AG04449 (cell line): Measurements from ENCODE around the gene KRT33A.

ENCODE experiments used
- CTCF ChIA-PET: fragments of 350-600 bp; formaldehyde crosslinking; extraction: SDS; loops from one replicate; lab custom pipeline; 2021; ENCODE audit warnings: antibody characterized with exemption; lab: Yijun Ruan, JAX
- POLR2A ChIA-PET: fragments of 400-600, 350-600 bp; formaldehyde crosslinking; extraction: SDS; loops from one replicate; lab custom pipeline; 2020; ENCODE audit warnings: antibody characterized with exemption, inconsistent platforms; lab: Yijun Ruan, JAX
- DNase-seq: peaks from one replicate; pipeline ENCODE4 v3.0.0-alpha.2; 2010; ENCODE audit warnings: low read depth, low spot score
- H3K4me3 ChIP-seq: 2 replicates; pipeline ENCODE4 v1.5.1; 2011; ENCODE audit warnings: low read depth, mild to moderate bottlenecking, control low read depth, low read length
- TF ChIP-seq, protein P1 (sequence below): IDR thresholded peaks from one replicate; pipeline ENCODE4 v1.5.1; 2011; ENCODE audit warnings: mild to moderate bottlenecking, moderate library complexity, low read length, control low read depth, inconsistent platforms; ENCODE audit not compliant: insufficient read depth; ENCODE audit errors: missing control alignments

KRT33A gene

DNA sequence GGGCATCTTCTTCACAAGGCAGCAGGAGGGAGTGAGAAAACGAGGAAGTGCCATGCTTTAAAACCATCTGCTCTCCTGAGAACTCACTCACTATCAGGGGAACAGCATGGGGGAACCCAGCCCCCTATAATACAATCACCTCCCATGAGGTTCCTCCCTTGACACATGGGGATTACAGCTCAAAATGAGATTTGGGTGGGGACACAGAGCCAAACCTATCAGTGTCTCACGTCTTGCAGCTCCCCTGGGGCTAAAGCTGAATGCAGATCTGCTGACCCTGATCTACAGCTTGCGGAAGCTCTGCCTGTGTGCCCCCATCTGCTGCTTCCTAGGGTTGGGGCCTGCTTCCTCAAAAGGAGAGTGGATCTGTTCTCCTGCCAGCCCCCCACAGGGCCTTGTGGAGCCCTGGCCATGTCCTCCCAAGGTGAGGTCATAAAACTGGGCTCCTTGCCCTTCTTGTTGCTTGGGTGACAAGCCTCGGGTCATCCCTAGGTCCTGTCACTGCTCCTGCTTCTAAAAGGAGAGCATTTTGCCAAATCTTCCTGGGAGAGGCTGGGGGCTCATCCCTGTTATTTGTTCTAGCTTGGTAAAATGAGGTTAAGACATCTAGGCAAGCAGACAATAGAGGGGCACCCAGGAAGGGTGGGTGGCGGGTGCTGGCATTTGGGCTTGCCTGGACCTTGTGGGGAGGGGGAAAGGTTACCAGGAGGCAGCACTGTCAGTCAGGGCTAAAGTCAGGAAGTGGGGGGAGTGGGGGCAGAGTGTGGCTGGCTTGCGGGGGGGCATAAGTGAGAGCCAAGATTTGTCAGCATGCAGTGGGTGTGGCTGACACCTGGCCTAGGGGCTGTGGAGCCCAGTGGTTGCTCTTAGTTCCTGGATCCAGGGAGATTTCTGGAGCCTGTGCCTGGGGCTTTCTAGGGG lies 16.0 kb downstream of the KRT33A start:
- ChIA-PET POLR2A (no interaction called here), CTCF (interaction anchor here (1.5 to 8.2 kb wide), 2 partner anchors 16 to 214 kb away, joined by 3 to 90 read pairs; partner anchors contain the start of gene KRTAP17-1)
- H3K4me3 ChIP-seq = no peak overlapping the region
- TF ChIP-seq, protein P1, sequence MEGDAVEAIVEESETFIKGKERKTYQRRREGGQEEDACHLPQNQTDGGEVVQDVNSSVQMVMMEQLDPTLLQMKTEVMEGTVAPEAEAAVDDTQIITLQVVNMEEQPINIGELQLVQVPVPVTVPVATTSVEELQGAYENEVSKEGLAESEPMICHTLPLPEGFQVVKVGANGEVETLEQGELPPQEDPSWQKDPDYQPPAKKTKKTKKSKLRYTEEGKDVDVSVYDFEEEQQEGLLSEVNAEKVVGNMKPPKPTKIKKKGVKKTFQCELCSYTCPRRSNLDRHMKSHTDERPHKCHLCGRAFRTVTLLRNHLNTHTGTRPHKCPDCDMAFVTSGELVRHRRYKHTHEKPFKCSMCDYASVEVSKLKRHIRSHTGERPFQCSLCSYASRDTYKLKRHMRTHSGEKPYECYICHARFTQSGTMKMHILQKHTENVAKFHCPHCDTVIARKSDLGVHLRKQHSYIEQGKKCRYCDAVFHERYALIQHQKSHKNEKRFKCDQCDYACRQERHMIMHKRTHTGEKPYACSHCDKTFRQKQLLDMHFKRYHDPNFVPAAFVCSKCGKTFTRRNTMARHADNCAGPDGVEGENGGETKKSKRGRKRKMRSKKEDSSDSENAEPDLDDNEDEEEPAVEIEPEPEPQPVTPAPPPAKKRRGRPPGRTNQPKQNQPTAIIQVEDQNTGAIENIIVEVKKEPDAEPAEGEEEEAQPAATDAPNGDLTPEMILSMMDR = no peak
- DNase-seq = no peak

DNA sequence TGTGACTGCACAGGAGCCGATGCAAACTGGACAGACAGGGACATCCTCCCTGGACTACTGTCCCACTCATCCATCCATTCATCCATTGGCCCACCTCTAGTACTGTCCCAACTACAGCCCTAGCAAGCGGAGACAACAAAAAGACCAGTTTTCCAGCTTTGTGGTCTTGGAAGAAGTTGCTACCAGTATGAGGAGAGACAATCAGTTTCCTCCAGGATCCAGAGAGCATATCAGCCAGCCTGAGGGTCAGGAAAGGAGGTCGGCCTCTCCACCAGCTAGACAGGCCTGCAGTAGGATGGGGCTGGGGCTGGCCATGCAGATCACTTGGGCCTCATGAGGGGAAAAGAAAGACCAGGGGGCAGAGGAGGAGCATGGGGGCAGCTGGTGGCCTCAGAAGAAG lies 16.8 kb downstream of the KRT33A start:
- TF ChIP-seq, protein P1 = no peak
- ChIA-PET CTCF (interaction anchor here (1.2 to 8.2 kb wide), 2 partner anchors 15 to 424 kb away, joined by 3 to 90 read pairs; partner anchors contain the start of gene KRTAP17-1), POLR2A (no interaction called here)
- no peak overlapping the region for H3K4me3 ChIP-seq
- DNase-seq = no peak

DNA sequence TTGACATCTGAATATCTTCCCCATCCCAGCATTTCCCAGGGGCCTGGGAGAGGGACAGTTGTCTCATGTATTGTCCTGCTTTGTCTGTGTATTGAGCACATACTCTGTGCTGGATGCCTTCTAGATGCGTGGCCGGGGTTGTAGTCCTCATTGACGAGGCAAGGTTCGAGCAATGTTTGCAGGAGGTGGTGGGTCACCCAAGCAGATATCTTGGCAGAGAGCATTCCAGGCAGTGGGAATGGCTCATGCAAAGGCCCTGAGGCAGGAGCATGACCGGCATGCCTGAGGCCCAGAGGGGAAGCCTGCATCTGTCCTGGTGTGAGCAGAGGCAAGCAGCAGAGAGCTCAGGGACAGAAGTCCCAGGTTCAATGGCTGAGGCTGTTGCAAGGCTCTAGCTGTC lies 17.5 kb downstream of the KRT33A start:
- H3K4me3 ChIP-seq = no peak overlapping the region
- TF ChIP-seq, protein P1 = no peak
- ChIA-PET CTCF (interaction anchor here (1.2 to 8.2 kb wide), 3 partner anchors 14 to 423 kb away, joined by 3 to 90 read pairs (median 3); partner anchors contain the start of gene KRTAP17-1), POLR2A (no interaction called here)
- no peak for DNase-seq

DNA sequence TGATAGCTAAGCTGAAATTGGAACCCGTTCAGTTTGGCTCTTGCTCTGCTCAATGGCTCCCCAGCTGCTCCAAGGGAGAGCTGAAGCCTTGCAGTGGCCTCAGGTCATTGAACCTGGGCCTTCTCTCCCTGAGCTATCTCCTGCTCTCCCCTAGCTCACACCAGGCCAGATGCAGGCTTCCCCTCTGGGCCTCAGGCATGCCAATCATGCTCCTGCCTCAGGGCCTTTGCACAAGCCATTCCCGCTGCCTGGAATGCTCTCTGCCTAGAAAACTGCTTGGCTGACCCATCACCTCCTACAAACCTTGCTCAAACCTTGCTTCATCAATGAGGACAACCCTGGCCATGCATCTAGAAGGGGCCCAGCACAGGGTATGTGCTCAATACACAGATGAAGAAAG lies 18.4 kb downstream of the KRT33A start:
- ChIA-PET CTCF (interaction anchor here (1.1 to 8.2 kb wide), 7 partner anchors 8 to 475 kb away, joined by 3 to 90 read pairs (median 10); partner anchors contain the start of gene KRTAP17-1), POLR2A (interaction anchor here (0.9 kb wide), 1 partner anchor 18 kb away, joined by 3 read pairs; no protein-coding TSS in a partner anchor)
- H3K4me3 ChIP-seq = no peak overlapping the region
- TF ChIP-seq, protein P1 = no peak
- no peak for DNase-seq

DNA sequence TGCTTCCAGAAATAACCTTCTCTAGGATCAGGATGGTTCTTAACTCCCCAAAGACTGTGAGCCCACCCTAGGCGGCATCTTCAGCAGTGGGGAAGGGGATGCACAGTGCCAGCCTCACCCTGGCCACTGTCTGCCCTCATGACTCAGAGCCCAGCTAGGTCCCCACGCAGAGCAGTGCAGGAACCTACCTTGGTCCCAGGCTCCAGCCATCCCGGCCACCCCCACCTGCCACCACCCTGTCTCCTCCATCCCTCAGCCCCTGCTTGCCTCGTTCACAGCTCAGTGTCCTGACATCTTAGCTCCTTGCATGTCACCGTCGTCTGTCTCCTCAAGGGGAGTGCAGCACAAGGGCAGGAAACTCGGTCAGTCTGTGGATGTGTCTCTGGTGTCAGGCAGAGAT lies 19.0 kb downstream of the KRT33A start:
- DNase-seq = no peak
- TF ChIP-seq, protein P1 = no peak
- CTCF ChIA-PET = interaction anchor here (1.1 to 8.2 kb wide), 7 partner anchors 8 to 474 kb away, joined by 3 to 90 read pairs (median 10); partner anchors contain the start of gene KRTAP17-1
- no peak overlapping the region for H3K4me3 ChIP-seq
- POLR2A ChIA-PET = interaction anchor here (0.9 kb wide), 1 partner anchor 18 kb away, joined by 3 read pairs; no protein-coding TSS in a partner anchor
